HEK293 (cell line): Measurements from ENCODE around the gene OR2T12.

Experiments used
- GLIS2 ChIP-seq: fragments of 450-650 bp; formaldehyde crosslinking; IDR thresholded peaks from 2 replicates; pipeline ENCODE4 v1.5.1; 2016; ENCODE audit warnings: missing biosample characterization, missing genetic modification characterization
- KLF9 ChIP-seq: fragments of 450-650 bp; formaldehyde crosslinking; IDR thresholded peaks from 2 replicates; pipeline ENCODE4 v1.5.1; 2016; ENCODE audit warnings: missing biosample characterization, missing genetic modification characterization, low read depth
- TCF7L2 ChIP-seq: IDR thresholded peaks from 2 replicates; pipeline ENCODE4 v1.6.1; 2011; ENCODE audit warnings: low read depth, mild to moderate bottlenecking, inconsistent platforms, low read length, moderate library complexity, borderline replicate concordance
- YY1 ChIP-seq: fragments of 450-650 bp; formaldehyde crosslinking; IDR thresholded peaks from 2 replicates; pipeline ENCODE4 v1.5.1; 2018; ENCODE audit warnings: missing biosample characterization, missing genetic modification characterization
- ZBTB8A ChIP-seq: fragments of 450-650 bp; formaldehyde crosslinking; IDR thresholded peaks from 2 replicates; pipeline ENCODE4 v1.5.1; 2016; ENCODE audit warnings: missing biosample characterization, missing genetic modification characterization
- ZNF274 ChIP-seq, 2 experiments: fragments of 200-500 bp in 1 of 2; fragments of 450-650 bp in 1 of 2; sonication (Bioruptor generic) in 1 of 2; formaldehyde crosslinking in 1 of 2; IDR thresholded peaks; 2 replicates each; pipeline versions ENCODE4 v1.5.1 to v1.6.1; 2014 to 2016; ENCODE audit warnings: borderline replicate concordance in 1 of 2, inconsistent platforms in 1 of 2, low read length in 1 of 2, missing biosample characterization in 1 of 2, missing genetic modification characterization in 1 of 2
- ZNF37A ChIP-seq: fragments of 450-650 bp; IDR thresholded peaks from 2 replicates; pipeline ENCODE4 v1.5.1; 2018; ENCODE audit warnings: missing biosample characterization, missing genetic modification characterization
- ZNF426 ChIP-seq: fragments of 450-650 bp; formaldehyde crosslinking; IDR thresholded peaks from 2 replicates; pipeline ENCODE4 v1.5.1; 2017; ENCODE audit warnings: missing biosample characterization, missing genetic modification characterization, mild to moderate bottlenecking, inconsistent platforms, moderate library complexity
- ZSCAN23 ChIP-seq: fragments of 450-650 bp; formaldehyde crosslinking; IDR thresholded peaks from 2 replicates; pipeline ENCODE4 v1.5.1; 2016; ENCODE audit warnings: missing biosample characterization, missing genetic modification characterization
- TF ChIP-seq, protein P1 (sequence below): fragments of 450-650 bp; formaldehyde crosslinking; IDR thresholded peaks from 2 replicates; pipeline ENCODE4 v1.5.1; 2016; ENCODE audit warnings: missing biosample characterization, missing genetic modification characterization
- TF ChIP-seq, protein P2 (sequence below): fragments of 450-650 bp; formaldehyde crosslinking; IDR thresholded peaks from 2 replicates; pipeline ENCODE4 v1.5.1; 2016; ENCODE audit warnings: missing biosample characterization, missing genetic modification characterization, low read depth
- TF ChIP-seq, protein P3 (sequence below): fragments of 450-650 bp; formaldehyde crosslinking; IDR thresholded peaks from 2 replicates; pipeline ENCODE4 v1.5.1; 2016; ENCODE audit warnings: missing biosample characterization, missing genetic modification characterization
- TF ChIP-seq, protein P4 (sequence below): fragments of 450-650 bp; formaldehyde crosslinking; IDR thresholded peaks from 2 replicates; pipeline ENCODE4 v1.5.1; 2016; ENCODE audit warnings: missing biosample characterization, missing genetic modification characterization

DNA sequence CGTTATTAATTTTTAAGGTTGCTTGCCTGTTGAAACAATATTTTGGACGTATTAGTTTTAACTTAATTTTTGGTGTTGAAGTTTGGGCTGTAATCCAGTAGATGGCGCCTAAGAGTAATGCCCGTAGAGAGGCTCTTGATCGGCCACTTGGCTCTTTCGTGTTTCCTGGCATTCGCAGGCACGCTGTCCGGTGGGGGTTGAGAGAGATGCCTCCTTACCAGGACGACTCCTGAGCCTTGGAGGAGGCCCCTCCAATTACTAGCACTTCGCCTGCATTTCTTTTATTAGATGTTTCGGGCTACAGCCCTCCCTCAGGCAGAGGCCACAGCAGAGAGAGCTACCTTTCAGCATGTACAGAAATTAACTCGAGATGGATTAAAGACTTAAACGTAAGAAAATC lies 60.0 kb downstream of the OR2T12 start:
- TF ChIP-seq, protein P1, sequence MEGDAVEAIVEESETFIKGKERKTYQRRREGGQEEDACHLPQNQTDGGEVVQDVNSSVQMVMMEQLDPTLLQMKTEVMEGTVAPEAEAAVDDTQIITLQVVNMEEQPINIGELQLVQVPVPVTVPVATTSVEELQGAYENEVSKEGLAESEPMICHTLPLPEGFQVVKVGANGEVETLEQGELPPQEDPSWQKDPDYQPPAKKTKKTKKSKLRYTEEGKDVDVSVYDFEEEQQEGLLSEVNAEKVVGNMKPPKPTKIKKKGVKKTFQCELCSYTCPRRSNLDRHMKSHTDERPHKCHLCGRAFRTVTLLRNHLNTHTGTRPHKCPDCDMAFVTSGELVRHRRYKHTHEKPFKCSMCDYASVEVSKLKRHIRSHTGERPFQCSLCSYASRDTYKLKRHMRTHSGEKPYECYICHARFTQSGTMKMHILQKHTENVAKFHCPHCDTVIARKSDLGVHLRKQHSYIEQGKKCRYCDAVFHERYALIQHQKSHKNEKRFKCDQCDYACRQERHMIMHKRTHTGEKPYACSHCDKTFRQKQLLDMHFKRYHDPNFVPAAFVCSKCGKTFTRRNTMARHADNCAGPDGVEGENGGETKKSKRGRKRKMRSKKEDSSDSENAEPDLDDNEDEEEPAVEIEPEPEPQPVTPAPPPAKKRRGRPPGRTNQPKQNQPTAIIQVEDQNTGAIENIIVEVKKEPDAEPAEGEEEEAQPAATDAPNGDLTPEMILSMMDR, result no peak
- TF ChIP-seq ZNF37A, result no peak
- TF ChIP-seq ZSCAN23 (tag by site-specific recombination), result no peak
- no peak for TF ChIP-seq TCF7L2
- TF ChIP-seq ZBTB8A (tag by site-specific recombination), result no peak
- no peak for TF ChIP-seq ZNF274 (IDR thresholded peaks at IDR 0.05; ENCODE audit: low read length)
- TF ChIP-seq ZNF274 (tag by site-specific recombination; IDR thresholded peaks at IDR 0.05; ENCODE audit: borderline replicate concordance), result no peak
- no peak for TF ChIP-seq ZNF426 (tag by site-specific recombination)
- TF ChIP-seq, protein P2, sequence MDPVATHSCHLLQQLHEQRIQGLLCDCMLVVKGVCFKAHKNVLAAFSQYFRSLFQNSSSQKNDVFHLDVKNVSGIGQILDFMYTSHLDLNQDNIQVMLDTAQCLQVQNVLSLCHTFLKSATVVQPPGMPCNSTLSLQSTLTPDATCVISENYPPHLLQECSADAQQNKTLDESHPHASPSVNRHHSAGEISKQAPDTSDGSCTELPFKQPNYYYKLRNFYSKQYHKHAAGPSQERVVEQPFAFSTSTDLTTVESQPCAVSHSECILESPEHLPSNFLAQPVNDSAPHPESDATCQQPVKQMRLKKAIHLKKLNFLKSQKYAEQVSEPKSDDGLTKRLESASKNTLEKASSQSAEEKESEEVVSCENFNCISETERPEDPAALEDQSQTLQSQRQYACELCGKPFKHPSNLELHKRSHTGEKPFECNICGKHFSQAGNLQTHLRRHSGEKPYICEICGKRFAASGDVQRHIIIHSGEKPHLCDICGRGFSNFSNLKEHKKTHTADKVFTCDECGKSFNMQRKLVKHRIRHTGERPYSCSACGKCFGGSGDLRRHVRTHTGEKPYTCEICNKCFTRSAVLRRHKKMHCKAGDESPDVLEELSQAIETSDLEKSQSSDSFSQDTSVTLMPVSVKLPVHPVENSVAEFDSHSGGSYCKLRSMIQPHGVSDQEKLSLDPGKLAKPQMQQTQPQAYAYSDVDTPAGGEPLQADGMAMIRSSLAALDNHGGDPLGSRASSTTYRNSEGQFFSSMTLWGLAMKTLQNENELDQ, result no peak
- no peak for TF ChIP-seq YY1 (tag by site-specific recombination)
- TF ChIP-seq KLF9 (tag by site-specific recombination), result no peak
- TF ChIP-seq, protein P3, sequence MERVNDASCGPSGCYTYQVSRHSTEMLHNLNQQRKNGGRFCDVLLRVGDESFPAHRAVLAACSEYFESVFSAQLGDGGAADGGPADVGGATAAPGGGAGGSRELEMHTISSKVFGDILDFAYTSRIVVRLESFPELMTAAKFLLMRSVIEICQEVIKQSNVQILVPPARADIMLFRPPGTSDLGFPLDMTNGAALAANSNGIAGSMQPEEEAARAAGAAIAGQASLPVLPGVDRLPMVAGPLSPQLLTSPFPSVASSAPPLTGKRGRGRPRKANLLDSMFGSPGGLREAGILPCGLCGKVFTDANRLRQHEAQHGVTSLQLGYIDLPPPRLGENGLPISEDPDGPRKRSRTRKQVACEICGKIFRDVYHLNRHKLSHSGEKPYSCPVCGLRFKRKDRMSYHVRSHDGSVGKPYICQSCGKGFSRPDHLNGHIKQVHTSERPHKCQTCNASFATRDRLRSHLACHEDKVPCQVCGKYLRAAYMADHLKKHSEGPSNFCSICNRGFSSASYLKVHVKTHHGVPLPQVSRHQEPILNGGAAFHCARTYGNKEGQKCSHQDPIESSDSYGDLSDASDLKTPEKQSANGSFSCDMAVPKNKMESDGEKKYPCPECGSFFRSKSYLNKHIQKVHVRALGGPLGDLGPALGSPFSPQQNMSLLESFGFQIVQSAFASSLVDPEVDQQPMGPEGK (tag by site-specific recombination), result no peak
- no peak for TF ChIP-seq GLIS2
- TF ChIP-seq, protein P4, sequence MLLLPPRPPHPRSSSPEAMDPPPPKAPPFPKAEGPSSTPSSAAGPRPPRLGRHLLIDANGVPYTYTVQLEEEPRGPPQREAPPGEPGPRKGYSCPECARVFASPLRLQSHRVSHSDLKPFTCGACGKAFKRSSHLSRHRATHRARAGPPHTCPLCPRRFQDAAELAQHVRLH (tag by site-specific recombination), result no peak
